ENCODE data around the gene PROM2. TPM values are rescaled to one million over a fixed set of nuclear protein-coding genes. Genes with fewer than 3 reads are reported as not detected.

Gene PROM2
- total RNA-seq, 1 donor from 2014 or later, result 0.93 TPM

GRCh38 chr2:95300450-95300849 is 26.2 kb downstream of the PROM2 start:
- Histone ChIP-seq H3K4me3 (ENCODE audit: insufficient read depth, low read depth, low read length) (no peak overlapping the region), H3K27me3 (ENCODE audit: insufficient read depth, low read length) (peaks cover 18% of the 10 kb centered on the region), H4K20me1 (ENCODE audit: insufficient read depth, low read length) (no peaks in the 10 kb centered on the region), H3K4me2 (ENCODE audit: low read length) (no peak overlapping the region), H3K9me3 (ENCODE audit: insufficient read depth, low read depth, low read length) (no peaks in the 10 kb centered on the region), H3K36me3 (ENCODE audit: insufficient read depth, low read length) (no peaks in the 10 kb centered on the region), H3K4me1 (ENCODE audit: insufficient read depth, low read length) (no peaks in the 10 kb centered on the region), H3K27ac (ENCODE audit: low read depth, low read length) (no peak overlapping the region), H3K79me2 (ENCODE audit: insufficient read depth, low read length) (no peaks in the 10 kb centered on the region), H2AFZ (ENCODE audit: low read depth, low read length) (no peak overlapping the region), H3K9ac (ENCODE audit: low read length) (no peak overlapping the region)
- DNase-seq (ENCODE audit: low read depth), result no peak
- TF ChIP-seq, protein P1, sequence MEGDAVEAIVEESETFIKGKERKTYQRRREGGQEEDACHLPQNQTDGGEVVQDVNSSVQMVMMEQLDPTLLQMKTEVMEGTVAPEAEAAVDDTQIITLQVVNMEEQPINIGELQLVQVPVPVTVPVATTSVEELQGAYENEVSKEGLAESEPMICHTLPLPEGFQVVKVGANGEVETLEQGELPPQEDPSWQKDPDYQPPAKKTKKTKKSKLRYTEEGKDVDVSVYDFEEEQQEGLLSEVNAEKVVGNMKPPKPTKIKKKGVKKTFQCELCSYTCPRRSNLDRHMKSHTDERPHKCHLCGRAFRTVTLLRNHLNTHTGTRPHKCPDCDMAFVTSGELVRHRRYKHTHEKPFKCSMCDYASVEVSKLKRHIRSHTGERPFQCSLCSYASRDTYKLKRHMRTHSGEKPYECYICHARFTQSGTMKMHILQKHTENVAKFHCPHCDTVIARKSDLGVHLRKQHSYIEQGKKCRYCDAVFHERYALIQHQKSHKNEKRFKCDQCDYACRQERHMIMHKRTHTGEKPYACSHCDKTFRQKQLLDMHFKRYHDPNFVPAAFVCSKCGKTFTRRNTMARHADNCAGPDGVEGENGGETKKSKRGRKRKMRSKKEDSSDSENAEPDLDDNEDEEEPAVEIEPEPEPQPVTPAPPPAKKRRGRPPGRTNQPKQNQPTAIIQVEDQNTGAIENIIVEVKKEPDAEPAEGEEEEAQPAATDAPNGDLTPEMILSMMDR (IDR thresholded peaks at IDR 0.05; ENCODE audit: insufficient read depth, low read depth, low read length), result no peak
- no peak for TF ChIP-seq EZH2 (IDR thresholded peaks at IDR 0.05; ENCODE audit: insufficient read depth, low read length)
- Mint-ChIP-seq H3K9me3 (ENCODE audit: unreplicated experiment) (no peaks in the 10 kb centered on the region), H3K27ac (ENCODE audit: unreplicated experiment) (no peak overlapping the region), H3K27me3 (ENCODE audit: low read depth, unreplicated experiment) (peaks cover 48% of the 10 kb centered on the region), H3K4me1 (ENCODE audit: low read depth, unreplicated experiment) (peaks cover 6% of the 10 kb centered on the region), H3K4me3 (ENCODE audit: unreplicated experiment) (no peak overlapping the region), H3K36me3 (ENCODE audit: low read depth, unreplicated experiment) (peaks cover 3% of the 10 kb centered on the region)
- no peak for FAIRE-seq

DNA sequence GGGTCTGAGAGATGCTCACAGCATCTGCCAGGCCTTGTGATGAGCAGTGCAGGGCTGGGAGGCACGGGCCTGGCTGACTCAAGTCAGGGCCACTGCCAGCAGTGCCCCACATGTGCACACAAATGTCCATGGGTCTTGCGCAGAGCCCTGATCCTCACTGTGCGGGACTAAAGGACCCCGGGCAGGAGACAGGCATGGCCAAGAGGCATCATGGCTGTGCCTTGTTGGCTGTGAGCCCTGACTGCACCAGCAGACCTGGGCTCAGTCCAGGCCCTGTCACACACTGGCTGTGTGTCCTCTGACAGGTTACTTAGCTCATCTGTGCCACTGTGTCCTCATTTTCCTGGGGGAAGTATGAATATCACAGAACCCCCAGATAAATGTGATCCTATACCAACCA is 26.9 kb downstream of the PROM2 start:
- no peak overlapping the region for H3K27ac ChIP-seq (ENCODE audit: low read depth, low read length)

More for the DNA sequence above, 26.9 kb downstream of the PROM2 start:
- Mint-ChIP-seq H3K4me1 (ENCODE audit: low read depth, unreplicated experiment) (peaks cover 6% of the 10 kb centered on the region), H3K36me3 (ENCODE audit: low read depth, unreplicated experiment) (peaks cover 3% of the 10 kb centered on the region), H3K4me3 (ENCODE audit: unreplicated experiment) (no peak overlapping the region), H3K27ac (ENCODE audit: unreplicated experiment) (no peak overlapping the region), H3K9me3 (ENCODE audit: unreplicated experiment) (no peaks in the 10 kb centered on the region), H3K27me3 (ENCODE audit: low read depth, unreplicated experiment) (peaks cover 49% of the 10 kb centered on the region)
- FAIRE-seq (no peak), DNase-seq (ENCODE audit: low read depth) (no peak)
- Histone ChIP-seq H3K79me2 (ENCODE audit: insufficient read depth, low read length) (no peaks in the 10 kb centered on the region), H3K9me3 (ENCODE audit: insufficient read depth, low read depth, low read length) (no peaks in the 10 kb centered on the region), H3K4me2 (ENCODE audit: low read length) (no peak overlapping the region), H4K20me1 (ENCODE audit: insufficient read depth, low read length) (no peaks in the 10 kb centered on the region), H3K36me3 (ENCODE audit: insufficient read depth, low read length) (no peaks in the 10 kb centered on the region), H3K4me1 (ENCODE audit: insufficient read depth, low read length) (no peaks in the 10 kb centered on the region), H3K27me3 (ENCODE audit: insufficient read depth, low read length) (peaks cover 16% of the 10 kb centered on the region), H2AFZ (ENCODE audit: low read depth, low read length) (no peak overlapping the region), H3K4me3 (ENCODE audit: insufficient read depth, low read depth, low read length) (no peak overlapping the region), H3K9ac (ENCODE audit: low read length) (no peak overlapping the region)
- TF ChIP-seq, protein P1 (IDR thresholded peaks at IDR 0.05; ENCODE audit: insufficient read depth, low read depth, low read length), result no peak
- TF ChIP-seq EZH2 (IDR thresholded peaks at IDR 0.05; ENCODE audit: insufficient read depth, low read length), result no peak
